Adrenal gland (tissue), 12 donors: ENCODE results near the gene ENPP1. TPM values are rescaled to one million over a fixed set of nuclear protein-coding genes. Genes with fewer than 3 reads are reported as not detected.

ENCODE experiments used
- DNase-seq, 7 donors: peaks; one replicate each; pipeline ENCODE4 v3.0.0-alpha.2; 2019 to 2020
- H3K27ac ChIP-seq, 5 donors: fragments of 200-600 bp; sonication (generic) in 4 of 5; 1 replicate in 3 of 5; 2 replicates in 2 of 5; pipeline versions ENCODE4 v1.5.1 to v1.8.0; 2016 to 2020; ENCODE audit warnings: mild to moderate bottlenecking in 1 of 5
- H3K27me3 ChIP-seq: fragments of 200-600 bp; 2 replicates; pipeline ENCODE4 v1.8.0; 2021
- H3K36me3 ChIP-seq, 2 donors: fragments of 200-600 bp; replicated peaks in 1 of 2; 1 replicate in 1 of 2; 2 replicates in 1 of 2; pipeline versions ENCODE4 v1.5.1 to v1.8.0; 2018 to 2022
- H3K4me1 ChIP-seq, 2 donors: fragments of 200-600 bp; replicated peaks in 1 of 2; 1 replicate in 1 of 2; 2 replicates in 1 of 2; pipeline versions ENCODE4 v1.5.1 to v1.8.0; 2018 to 2021
- H3K4me3 ChIP-seq, 4 donors: fragments of 200-600 bp; sonication (generic) in 3 of 4; one replicate each; pipeline ENCODE4 v1.5.1; 2016 to 2018
- H3K9me3 ChIP-seq, 3 donors: fragments of 200-600 bp; sonication (generic) in 1 of 3; replicated peaks in 1 of 3; 1 replicate in 2 of 3; 2 replicates in 1 of 3; pipeline versions ENCODE4 v1.5.1 to v1.8.0; 2016 to 2021
- POLR2A ChIP-seq, 2 donors: fragments of 450-650 bp; IDR thresholded peaks; one replicate each; pipeline ENCODE4 v1.6.1; 2017; ENCODE audit warnings: antibody characterized with exemption in 2 of 2, mild to moderate bottlenecking in 2 of 2, moderate library complexity in 1 of 2
- WGBS, 4 donors: extraction: QIAGEN DNeasy Blood & Tissue Kit in 2 of 4; methylation state at CpG; one replicate each; pipeline versions ENCODE4 v1.1.5 to v1.1.7; 2013 to 2017; 5-methylcytosine and 5-hydroxymethylcytosine counted together
- intact Hi-C, 2 donors: fragments of 100-400 bp; cut with DNase I; formaldehyde crosslinking; loops; one replicate each; pipeline versions ENCODE4 v1.14.1 to v1.15.0; 2022 to 2023
- polyA plus RNA-seq, 3 donors: library from polyadenylated mRNA; stranded (reverse); fragments of 200-250 nt in 2 of 3; fragments of 350-450 nt in 1 of 3; fragmentation: Illumina TruSeq in 1 of 3; extraction: RNeasy Lipid Tissue Mini Kit (QIAGEN cat#74804) in 1 of 3; gene quantifications; one replicate each; pipeline ENCODE4 v1.2.3, GENCODE V29; 2013 to 2014
- total RNA-seq, 9 donors: library from RNA; depleted of rRNA in 4 of 9; stranded (reverse); fragments of >200 nt in 4 of 9; fragments of 120-200 nt in 1 of 9; fragmentation: NEBNext Ultra II Directional in 1 of 9; extraction: Animal tissue kit (Norgen Biotek cat#: 25700) in 1 of 9; gene quantifications; one replicate each; pipeline versions ENCODE4 v1.1.0 to v1.2.4, GENCODE V29; 2013 to 2023
- TF ChIP-seq, protein P1 (sequence below), 6 experiments: fragments of 450-650 bp in 4 of 6; fragments of 200-600 bp in 2 of 6; sonication (generic) in 1 of 6; IDR thresholded peaks; 1 replicate in 5 of 6; 2 replicates in 1 of 6; pipeline versions ENCODE4 v1.5.1 to v1.8.0; 2016 to 2021; ENCODE audit warnings: antibody characterized with exemption in 6 of 6, mild to moderate bottlenecking in 2 of 6, moderate library complexity in 1 of 6
- donor health status: healthy with polysubstance abuse.
- donor health status: Bipolar disorder and iron deficiency.
- donor health status: DM: yes; HTN: yes; CAD: no.
- donor health status: DM: no; HTN: no; CAD: no.
- donor health status: DM: no; HTN: no; CAD: no.
- donor health status: DM: yes; HTN: yes; CAD: no.

The ENPP1 gene
- total and polyA plus RNA-seq, 12 donors, result 2.1 to 44.7 (median 9.5) TPM

DNA sequence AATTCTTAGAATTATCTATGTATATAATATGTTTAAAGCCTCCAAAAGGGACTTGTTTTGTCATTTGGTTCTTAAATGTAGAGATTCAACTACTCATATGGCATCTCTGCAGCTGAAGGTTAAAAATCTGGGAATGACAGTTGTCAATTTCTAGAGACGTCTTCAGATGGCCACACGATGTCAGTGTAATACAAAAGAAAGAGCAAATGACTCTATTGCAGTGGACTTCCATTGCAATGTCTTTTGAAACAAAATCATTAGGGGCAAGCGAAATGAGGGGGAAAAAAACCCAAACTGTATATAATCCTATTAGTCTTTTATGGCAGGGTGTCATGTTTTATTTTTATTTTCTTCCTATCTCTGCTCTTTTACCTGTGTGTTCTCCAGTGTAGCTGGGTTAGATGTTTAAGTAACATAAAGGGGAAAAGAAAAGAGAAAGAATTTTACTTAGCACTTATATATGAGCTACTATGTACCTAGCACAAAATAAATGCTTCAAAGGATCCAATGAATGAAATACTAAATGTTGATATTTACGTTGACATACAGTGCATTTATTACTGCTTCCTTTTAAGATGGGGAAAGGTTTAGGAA, 117.2 kb downstream of the ENPP1 start:
- WGBS, 4 donors, result 15 to 25% (median 19%) methylated on average over 4 of the region's 4 CpGs
- intact Hi-C loops, result no loop called here
- Histone ChIP-seq H3K27ac (no peak overlapping the region), H3K36me3 (no peaks in the 10 kb centered on the region), H3K4me3 (no peak overlapping the region), H3K9me3 (no peaks in the 10 kb centered on the region), H3K4me1 (no peaks in the 10 kb centered on the region), H3K27me3 (no peaks in the 10 kb centered on the region)
- DNase-seq, result no peak
- TF ChIP-seq, protein P1, sequence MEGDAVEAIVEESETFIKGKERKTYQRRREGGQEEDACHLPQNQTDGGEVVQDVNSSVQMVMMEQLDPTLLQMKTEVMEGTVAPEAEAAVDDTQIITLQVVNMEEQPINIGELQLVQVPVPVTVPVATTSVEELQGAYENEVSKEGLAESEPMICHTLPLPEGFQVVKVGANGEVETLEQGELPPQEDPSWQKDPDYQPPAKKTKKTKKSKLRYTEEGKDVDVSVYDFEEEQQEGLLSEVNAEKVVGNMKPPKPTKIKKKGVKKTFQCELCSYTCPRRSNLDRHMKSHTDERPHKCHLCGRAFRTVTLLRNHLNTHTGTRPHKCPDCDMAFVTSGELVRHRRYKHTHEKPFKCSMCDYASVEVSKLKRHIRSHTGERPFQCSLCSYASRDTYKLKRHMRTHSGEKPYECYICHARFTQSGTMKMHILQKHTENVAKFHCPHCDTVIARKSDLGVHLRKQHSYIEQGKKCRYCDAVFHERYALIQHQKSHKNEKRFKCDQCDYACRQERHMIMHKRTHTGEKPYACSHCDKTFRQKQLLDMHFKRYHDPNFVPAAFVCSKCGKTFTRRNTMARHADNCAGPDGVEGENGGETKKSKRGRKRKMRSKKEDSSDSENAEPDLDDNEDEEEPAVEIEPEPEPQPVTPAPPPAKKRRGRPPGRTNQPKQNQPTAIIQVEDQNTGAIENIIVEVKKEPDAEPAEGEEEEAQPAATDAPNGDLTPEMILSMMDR (IDR thresholded peaks at IDR 0.05), result peak; percentile 12 to 52 (median 34)
- no peak for TF ChIP-seq POLR2A (IDR thresholded peaks at IDR 0.05)

DNA sequence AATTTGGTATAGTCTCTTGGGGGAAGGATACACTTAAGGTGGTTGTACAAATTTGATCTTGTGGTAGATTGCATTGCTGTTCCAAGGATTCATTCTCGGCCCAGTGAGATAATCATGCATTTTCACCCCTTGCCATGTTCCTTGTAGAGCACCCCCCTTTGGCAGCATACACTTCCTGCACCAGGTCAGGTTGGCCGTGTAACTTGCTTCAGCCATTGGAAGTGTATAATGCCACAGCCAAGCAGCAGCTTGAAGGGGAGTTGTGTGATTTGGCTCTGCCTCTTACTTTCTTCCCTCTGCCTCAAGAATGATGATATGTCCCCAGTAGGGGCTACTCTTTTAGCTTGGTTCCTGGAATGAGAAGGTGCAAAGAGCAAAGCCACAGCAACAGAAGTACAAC, 121.4 kb downstream of the ENPP1 start:
- no peak for DNase-seq
- Histone ChIP-seq H3K27me3 (no peaks in the 10 kb centered on the region), H3K4me3 (no peak overlapping the region), H3K36me3 (no peaks in the 10 kb centered on the region), H3K9me3 (no peaks in the 10 kb centered on the region), H3K4me1 (no peaks in the 10 kb centered on the region), H3K27ac (no peak overlapping the region)
- WGBS, 4 donors, result 52 to 75% (median 55%) methylated on average over 2 of the region's 2 CpGs
- intact Hi-C loops, result no loop called here
- no peak for TF ChIP-seq POLR2A (IDR thresholded peaks at IDR 0.05)
- TF ChIP-seq, protein P1 (IDR thresholded peaks at IDR 0.05), result no peak

DNA sequence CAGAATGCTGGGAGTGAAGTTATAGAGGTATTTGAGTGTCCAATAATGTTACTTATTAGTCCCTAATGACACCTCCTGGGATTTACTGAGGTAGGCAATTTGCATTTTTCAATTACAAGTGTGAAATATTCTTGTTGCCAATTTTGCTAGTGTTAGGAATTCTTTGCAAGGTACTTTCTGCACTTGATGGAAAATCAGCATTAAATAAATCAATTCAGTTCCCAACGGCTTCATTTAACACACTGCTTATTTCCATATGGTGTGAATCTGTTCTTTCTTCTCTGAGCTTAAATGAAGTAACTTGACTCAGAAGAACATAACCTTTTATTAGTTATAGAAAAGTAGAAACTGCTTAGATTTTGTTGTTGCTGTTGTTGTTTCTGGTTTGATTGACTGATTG, 122.2 kb downstream of the ENPP1 start:
- intact Hi-C loops, result no loop called here
- Histone ChIP-seq H3K36me3 (no peaks in the 10 kb centered on the region), H3K27ac (no peak overlapping the region), H3K4me1 (no peaks in the 10 kb centered on the region), H3K4me3 (no peak overlapping the region), H3K27me3 (no peaks in the 10 kb centered on the region), H3K9me3 (no peaks in the 10 kb centered on the region)
- WGBS, 4 donors, result 57 to 75% (median 69%) methylated on average over 1 of the region's 1 CpG
- DNase-seq, result no peak
- no peak for TF ChIP-seq POLR2A (IDR thresholded peaks at IDR 0.05)
- TF ChIP-seq, protein P1 (IDR thresholded peaks at IDR 0.05), result no peak

DNA sequence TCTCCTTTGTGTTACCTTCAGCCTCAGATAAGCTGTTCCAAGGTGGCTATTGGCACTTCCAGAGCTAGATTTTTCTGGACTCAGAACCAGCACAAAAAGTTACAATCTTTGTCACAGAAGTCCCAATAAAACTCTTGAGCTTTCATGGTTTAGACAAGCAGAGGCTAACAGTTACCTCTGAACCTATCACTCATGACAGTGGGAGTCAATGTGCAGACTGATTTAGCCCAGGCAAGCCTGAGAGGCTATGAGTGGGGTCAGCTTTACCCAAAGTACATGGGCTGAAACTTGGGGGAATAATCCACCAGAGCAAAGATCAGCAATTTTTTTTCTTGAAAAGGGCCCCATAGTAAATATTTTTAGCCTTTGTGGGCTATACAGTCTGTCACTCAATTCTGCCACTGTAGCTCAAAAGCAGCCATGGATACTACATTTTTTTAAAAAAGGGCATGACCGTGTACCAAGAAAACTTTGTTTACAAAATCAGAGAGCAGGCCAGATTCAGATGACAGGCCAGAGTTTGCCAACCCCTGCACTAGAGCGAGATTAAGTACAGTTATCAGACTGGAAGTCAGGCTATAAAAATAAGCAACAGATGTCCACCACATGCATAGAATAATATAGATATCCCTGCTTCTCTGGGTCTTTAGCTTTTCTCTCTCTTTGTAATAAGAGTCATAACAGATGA, 123.4 kb downstream of the ENPP1 start:
- intact Hi-C loops, result no loop called here
- WGBS, 4 donors, result 62 to 71% (median 69%) methylated on average over 2 of the region's 2 CpGs
- no peak for TF ChIP-seq POLR2A (IDR thresholded peaks at IDR 0.05)
- TF ChIP-seq, protein P1 (IDR thresholded peaks at IDR 0.05), result no peak

More for the DNA sequence above, 123.4 kb downstream of the ENPP1 start:
- no peaks in the 10 kb centered on the region for H3K4me1 ChIP-seq
- no peaks in the 10 kb centered on the region for H3K36me3 ChIP-seq
- no peaks in the 10 kb centered on the region for H3K9me3 ChIP-seq
- no peak overlapping the region for H3K27ac ChIP-seq
- no peak for DNase-seq
- H3K27me3 ChIP-seq, result no peaks in the 10 kb centered on the region
- H3K4me3 ChIP-seq, result no peak overlapping the region
